DMS153 treated with DMSO at 0.1 percent for 48 hours (cell line): Measurements from ENCODE around the gene CNOT3.
"Not testable (repeated sequence)": the region's sequence is repeated elsewhere in the genome, so short reads cannot be mapped to it uniquely, and the experiment has no call there.

ENCODE experiments used
- DNase-seq: peaks from one replicate; lab custom pipeline; 2025; ENCODE audit not compliant: unreplicated experiment; lab: John Stamatoyannopoulos, UW

Gene CNOT3

DNA sequence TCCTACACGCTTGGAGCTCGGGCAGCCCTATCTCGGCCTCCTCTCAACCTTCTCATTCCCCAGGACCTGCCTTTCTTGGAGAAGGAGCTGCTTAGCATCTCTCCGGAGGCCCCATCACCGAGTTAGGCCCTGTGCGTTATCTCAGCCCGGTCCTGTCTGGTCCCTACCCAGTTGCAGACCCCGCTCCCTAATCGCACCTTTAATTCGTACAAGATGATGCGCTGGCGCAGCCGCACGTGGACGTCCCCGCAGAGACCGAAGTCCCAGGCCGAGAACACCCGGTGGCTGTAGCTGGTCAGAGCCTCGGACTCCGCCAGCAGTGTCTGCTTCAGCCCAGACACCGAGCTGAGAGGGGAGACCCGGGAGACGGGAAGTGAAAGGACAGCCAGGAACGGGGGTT, 27.7 kb downstream of the CNOT3 start:
- no peak for DNase-seq

DNA sequence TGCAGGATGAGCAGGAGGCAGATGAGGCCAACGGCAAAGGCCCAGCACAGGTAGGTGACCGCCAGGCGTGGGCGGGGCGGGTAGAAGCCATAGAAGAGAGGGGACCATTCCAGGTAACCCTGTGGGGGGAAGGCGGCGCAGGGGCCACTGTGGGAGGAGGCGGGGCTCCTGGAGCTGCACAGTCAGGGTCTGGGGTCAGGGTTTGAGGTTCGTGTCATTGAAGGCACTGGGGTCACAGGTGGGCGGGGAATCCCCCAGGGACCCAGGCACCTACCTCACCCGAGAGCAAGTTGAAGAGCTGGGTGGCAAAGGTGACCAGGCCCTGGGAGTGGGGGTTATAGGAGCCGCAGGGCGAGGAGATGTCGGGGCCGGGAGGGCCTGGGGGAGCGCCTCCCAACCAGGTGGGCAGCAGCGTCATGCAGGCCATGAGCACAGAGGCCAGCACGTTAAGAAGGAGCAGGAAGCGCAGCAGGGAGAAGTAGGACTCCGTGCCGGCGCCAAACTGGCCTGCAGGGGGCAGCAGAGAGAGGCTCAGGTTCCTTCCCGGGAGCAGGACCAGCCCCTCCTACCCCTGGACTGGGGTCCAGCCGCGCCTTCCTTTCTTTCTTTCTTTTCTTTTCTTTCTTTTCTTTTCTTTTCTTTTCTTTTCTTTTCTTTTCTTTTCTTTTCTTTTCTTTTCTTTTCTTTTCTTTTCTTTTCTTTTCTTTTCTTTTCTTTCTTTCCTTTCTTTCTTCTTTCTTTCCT, 30.8 kb downstream of the CNOT3 start:
- DNase-seq, result peak; percentile 66

DNA sequence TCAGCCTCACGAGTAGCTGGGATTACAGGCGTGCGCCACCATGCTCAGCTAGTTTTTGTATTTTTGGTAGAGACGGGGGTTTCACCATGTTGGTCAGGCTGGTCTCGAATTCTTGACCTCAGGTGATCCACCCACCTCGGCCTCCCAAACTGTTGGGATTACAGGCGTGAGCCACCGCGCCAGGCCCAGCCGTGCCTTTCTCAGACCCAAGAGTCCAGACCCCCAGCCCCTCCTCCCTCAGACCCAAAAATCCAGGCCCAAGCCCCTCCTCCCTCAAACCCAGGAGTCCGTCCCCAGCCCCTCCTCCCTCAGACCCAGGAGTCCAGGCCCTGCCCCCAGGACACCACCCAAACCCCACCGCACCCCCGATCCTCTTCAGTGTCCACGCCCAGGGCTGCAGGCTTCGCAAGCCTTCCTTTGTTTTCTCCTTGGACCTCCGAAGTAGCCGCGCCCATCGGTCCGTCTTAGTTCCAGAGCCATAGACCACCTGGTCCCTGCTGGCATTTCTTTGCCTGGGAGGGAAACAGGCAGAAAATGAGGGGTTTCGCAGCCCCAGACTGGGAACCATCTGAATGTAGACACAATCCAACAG, 31.7 kb downstream of the CNOT3 start:
- DNase-seq, result no peak

DNA sequence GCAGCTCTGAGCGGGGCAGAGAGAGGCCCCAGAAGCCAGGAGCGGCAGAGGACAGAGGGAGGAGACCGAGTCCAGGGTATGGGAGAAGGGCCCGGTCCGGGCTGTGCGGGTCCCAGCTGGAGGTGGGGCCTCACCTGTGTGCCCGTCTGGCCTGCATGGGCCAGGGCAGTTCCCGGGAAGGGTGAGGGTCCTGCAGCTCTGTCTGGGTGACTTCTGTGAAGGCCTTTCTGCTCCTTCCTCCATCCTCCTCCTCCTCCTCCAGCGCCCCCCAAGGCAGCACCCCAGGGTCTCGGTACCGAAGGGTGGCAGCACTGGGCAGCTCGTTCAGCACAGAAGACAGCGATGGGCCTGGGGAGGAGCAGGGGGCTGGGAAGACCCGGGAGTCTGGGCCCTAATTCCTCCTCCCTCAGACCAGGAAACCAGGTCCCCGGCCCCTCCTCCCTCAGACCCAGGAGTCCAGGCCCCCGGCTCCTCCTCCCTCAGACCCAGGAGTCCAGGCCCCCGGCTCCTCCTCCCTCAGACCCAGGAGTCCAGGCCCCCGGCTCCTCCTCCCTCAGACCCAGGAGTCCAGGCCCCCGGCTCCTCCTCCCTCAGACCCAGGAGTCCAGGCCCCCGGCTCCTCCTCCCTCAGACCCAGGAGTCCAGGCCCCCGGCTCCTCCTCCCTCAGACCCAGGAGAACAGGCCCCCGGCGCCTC, 34.3 kb downstream of the CNOT3 start:
- DNase-seq, result not testable (repeated sequence)

DNA sequence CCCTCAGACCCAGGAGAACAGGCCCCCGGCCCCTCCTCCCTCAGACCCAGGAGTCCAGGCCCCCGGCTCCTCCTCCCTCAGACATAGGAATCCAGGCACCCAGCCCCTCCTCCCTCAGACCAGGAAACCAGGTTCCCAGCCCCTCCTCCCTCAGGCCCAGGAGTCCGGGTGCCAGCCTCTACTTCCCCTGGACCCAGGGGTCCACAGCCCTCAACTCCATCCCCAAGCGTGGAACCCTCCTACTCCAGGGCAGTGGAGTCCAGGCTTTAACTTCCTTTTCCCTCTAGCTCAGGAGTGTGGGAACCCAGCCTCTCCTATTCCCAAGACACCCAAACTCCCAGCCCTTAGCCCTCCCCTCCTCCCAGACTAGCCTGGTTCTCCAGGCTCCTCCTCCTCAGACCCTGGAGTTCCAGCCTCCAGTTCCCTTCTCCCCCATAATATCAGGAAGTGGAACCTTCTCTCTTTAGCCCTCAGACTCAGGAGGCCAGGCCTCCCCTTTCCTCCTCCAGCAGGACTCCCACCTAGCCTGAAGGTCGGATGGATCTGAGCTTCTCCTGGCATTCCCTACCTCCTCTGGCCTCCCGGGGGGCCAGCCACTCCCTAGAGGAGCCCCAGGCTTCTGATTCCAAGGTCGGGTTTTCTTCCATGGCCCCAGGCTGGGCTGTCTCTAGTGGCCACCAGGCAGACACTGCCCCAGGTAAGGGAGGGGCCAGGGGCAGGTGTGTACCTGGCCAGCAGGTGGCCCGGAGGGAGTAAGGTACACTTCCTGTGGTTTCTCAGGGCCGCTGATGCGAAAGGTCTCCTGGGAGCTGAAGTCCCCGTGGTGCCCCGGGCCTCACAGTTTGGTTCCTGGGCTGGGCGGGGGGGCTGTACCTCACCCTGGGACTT, 35.2 kb downstream of the CNOT3 start, which contains the start of gene TMC4:
Gene TMC4, minus strand, starts transcription at position 690 of the 888 bp plus-strand sequence. Its CDS starts 43 bp downstream, at position 647.
- peak; percentile 70 for DNase-seq

DNA sequence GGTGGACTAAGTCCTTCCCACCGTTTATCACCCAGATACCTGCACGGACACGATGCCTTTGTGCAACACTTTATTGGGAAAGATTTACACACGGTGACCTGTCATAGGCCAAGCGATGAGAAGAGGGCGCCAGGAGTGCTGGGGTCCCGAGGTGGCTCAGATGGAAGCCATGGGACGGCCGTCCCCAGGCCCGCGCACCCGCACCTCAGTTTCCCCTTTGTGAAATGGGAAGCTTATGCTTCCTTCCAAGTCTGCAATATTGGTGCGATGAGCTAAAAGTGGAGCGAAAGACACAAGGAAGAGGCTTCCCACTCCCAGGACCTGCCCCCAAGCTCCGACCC, 35.8 kb downstream of the CNOT3 start:
- DNase-seq, result no peak

DNA sequence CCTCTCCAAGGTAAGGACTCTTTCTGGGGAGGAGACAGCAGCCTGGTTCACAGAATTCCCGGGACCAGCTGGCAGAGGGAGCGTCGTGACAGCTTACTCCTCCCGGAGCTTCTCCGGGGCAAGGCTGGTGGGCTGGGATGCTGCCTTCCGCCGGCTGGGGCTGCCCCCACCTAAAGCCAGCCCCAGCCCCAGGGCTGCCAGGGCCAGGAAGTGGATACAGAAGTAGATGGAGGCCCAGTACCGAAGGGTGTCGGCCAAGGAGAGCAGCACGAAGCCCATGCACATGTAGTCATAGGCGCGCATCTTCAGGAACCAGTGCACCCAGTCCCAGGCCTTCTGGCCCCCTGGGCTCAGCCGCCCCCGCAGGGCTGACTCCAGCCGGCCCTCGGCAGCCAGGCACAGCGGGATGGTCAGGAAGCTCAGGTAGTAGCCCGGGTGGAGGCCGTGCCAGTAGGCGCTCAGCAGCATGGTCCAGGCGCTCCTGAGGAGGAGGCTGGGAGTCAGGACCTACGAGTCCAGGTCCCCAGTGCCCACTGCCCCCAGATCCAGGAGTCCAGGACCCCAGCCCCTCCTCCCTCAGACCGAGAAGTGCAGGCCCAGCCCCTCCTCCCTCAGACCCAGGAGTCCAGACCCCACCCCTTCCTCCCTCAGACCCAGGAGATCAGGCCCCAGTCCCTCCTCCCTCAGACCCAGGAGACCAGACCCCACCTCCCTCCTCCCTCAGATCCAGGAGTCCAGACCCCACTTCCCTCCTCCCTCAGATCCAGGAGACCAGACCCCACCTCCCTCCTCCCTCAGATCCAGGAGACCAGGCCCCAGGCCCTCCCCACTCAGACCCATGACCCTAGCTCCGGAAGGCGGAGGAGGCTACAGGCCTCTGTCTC, 36.6 kb downstream of the CNOT3 start:
- DNase-seq, result no peak

DNA sequence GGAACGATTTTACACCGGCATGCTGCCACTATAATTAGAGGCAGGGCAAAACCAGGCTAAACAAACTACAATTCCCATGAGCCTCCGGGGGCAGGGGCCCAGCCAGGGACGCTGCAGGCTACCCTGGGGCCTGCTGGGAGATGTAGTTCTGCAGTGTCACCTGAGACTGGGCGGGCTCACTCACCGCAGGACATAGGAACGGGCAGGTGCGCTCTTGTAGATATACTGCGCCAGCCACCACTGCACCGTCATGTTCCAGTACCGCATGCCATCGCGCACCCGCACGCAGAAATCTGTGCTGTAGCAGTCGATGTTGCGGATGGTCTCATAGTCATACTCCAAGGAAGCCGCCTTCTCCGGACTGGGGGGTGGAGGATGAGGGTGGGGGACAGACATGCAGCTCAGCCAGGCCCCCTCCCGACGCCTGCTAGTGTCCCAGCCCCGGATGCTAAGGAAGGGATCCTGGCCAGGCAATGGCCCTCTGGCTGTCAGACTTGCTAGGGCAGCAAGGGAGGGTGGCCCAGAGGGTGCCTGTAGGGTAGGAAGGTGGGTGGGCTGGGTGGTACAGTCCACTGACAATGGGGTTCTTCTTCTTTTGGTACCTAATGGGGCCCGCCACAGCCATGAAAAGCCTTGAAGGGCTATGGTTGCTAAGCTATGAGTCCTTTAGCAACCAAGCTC, 41.2 kb downstream of the CNOT3 start:
- DNase-seq, result peak; percentile 70

DNA sequence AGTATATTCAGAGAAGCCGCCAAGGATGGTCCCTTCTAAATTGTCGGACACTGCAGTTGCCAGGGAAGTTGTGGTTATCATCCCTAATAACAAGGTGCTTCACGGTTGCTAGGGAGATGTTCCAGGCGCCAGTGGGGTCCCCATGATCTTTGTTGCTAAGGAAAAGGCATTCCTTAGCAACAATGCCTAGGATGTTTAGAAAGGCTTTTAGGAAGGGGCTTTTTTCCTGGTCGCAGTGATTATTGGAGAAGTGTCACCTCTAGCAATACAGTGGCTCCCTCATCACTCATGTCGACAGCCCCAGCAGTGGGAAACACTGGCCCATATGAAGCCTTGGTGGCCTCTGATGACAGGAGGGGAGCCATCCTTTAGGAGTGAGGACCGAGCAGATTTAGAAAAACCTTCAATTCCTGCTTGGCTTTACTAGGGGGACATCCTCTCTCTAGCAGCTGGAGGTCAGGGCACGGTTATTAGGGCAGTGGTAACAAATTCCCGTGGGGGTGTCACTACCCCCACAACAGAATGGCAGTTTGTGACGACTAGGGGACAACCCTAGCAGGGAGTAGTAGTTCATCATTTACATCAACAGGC, 41.8 kb downstream of the CNOT3 start:
- DNase-seq, result no peak

DNA sequence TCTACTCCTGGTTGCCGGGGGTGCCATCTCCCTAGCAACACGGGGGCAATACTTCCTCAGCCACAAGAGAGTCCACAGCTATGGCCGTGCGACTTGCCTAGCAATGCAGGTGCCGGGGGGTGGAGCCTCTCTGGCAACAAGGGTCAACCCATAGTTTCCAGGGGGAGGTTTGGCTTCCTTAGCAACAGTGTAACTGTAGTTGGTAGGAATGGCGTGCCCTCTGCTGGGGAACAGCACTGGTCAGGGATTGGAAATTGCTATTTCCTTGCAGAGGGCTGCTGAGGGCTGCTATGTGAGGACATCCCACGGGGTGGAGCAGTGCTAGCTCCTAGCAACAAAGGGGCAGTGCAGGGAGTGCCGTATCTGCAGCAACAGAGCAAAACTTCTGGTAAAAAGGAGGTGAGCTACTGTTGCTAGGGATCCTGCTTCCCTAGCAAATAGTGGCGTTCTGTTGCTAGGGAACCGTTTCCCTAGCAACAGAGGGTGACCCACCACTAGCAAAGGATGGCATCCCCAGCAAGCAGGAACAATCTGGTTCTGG, 42.4 kb downstream of the CNOT3 start:
- peak; percentile 89 for DNase-seq

DNA sequence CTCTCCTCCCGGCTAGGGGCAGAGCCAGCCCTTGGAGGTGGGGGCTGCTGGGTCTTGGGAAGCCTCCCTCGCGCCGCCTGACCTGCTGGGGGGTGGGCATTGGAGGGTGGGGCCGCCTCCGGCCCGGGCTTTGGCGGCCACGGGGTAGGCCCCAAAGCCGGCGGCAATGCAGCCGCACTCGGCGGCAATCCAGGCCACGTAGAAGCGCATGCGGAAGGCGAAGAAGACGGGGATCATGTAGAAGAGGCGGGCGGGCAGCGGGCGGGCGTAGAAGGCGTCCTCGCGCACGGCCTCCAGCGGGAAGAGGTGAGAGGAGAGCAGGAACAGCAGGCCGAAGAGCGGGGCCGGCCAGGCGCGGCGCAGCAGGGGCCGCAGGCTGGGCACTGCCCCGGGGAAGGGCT, 43.1 kb downstream of the CNOT3 start:
- no peak for DNase-seq

DNA sequence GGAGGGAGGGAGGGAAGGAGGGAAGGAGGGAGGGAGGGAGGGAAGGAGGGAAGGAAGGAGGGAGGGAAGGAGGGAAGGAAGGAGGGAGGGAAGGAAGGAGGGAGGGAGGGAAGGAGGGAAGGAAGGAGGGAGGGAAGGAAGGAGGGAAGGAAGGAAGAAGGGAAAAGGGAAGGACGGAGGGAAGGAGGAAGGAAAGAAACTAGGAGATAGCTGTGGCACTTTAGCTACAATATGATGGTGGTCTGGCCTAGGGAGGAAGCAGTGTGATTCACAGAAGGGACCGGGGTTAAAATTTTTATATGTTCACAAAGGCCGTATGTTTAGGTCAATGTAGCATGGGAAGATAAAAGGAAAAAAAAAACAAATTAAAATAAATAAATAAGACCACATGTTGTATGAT, 44.3 kb downstream of the CNOT3 start:
- DNase-seq, result not testable (repeated sequence)

DNA sequence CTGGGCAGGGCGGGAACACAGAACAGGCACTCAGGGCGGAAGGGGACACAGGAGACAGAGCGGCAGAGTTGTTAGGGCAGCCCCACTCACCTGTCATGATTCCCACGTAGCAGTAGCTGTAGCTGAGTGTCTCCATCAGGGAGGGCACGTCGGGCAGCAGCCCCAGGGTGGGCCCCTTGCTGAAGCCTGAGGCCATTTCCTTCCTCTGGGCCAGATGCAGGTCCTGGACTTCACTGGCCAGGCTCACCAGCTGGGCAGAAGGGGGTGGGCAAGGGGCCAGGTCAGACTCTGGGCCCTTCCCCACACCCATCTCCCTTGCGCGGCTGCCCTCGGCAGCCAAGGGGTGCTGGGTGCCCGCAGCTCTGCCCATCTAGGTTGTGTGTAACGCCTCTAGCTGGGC, 45.9 kb downstream of the CNOT3 start:
- DNase-seq, result no peak

DNA sequence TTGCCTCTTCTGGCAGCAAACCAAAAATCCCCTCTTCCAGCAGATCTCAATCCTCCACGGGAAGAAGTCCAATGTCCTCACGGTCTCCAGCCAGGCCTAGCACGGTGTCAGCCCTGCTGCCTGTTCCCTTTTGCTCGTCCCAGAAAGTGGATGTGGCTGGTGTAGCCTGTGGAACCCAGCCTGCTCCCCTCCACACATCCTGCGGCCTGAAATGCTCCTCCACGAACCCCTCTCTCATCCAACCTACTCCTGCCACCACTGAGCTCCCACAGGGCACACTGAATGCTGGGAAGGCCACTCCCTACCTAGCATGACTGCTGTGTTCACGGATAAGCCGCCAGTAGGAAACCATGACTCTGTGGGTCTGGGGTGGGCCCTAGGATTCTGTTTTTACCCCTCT, 48.8 kb downstream of the CNOT3 start:
- no peak for DNase-seq

DNA sequence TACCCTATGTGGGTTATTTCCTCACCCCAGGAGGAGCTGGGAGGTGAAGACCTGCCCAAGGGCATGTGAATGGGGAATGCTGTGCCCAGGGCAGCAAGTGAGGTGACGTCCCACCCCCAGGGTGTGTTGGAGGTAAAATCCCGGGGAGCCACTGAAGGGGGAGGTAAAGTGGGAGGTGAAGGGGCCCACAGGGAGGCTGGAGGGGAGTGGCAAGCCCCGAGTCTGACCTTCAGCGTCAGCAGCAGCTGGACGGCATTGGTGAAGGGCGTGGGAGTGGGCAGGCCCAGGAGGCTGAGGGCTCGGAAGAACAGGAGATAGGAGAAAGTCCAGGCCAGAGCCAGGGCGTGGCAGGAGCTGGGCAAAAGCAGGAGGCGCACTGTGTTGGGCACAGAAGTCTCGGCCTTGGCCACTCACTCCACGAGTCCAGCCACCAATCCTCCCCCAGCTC, 49.4 kb downstream of the CNOT3 start:
- no peak for DNase-seq

DNA sequence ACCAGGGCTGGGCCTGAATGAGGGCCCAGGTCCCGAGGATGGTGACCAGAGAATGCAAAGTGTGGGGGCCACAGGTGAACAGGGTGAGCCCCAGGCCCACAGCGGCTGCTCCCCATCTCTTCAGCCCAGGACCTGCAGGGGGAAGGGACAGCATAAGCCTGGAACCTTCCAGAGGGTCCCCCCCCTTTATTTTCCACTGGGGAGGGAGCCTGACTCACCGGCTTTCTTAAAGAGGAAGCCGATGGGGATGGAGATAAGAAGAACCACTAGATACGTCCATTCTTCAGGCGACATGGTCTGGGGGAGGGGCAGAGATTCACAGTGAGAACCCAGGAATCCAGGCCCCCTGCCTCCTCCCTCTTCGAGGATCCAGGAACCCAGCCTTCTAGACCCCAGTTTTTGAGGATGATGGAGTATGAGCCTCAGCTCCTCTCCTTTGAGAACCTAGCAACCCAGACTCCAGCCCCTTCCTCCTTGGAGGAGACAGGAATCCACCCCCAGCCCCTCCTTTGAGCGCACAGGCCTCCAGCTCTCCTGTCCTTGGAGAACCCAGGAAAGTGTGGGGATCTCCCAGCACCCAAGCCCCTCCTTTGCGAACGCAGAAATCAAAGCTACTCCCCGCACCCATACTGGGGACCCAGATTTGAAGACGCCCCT, 50.8 kb downstream of the CNOT3 start:
- no peak for DNase-seq

DNA sequence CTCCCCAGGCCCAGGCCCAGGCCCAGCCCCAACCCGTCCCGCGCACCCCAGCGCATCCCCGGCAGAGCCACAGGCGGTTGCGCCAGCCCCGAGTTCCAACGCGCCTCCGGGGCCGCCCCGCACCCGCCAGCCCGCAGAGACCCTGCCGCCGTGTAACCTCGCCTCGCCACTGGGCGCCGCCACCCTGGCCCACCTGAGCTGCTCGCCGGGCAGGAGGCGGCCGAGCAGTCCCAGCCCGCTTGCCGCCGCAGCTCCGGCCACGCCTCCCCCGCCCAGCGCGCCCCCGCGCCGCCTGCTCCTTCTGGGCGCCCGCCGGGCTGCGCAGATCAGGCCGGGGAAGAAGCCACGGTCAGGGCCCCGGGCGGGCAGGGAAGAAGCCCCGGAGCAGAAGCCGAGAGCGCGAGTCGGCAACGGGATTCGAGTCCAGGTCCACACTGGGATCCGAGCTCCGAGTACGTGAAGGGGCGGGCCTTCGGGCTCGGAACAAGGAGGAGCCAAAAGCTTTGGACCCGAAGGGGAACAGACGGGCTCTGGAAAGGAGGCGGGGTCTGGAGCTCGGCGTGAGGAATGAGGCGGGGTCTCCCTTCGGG, 51.7 kb downstream of the CNOT3 start, which contains the start of gene MBOAT7:
Gene MBOAT7, minus strand, starts transcription at position 436 of the 590 bp plus-strand sequence. CDS start 1,072 bp downstream, outside the sequence.
- peak; percentile 74 for DNase-seq
